Fibroblast of skin of right biceps (primary cell): ENCODE measurements around the gene SERPINB6.
"Not testable (repeated sequence)": the region's sequence is repeated elsewhere in the genome, so short reads cannot be mapped to it uniquely, and the experiment has no call there.

ENCODE experiments used
- DNase-seq: peaks from one replicate; pipeline ENCODE4 v3.0.0-alpha.2; 2013

Gene SERPINB6

DNA sequence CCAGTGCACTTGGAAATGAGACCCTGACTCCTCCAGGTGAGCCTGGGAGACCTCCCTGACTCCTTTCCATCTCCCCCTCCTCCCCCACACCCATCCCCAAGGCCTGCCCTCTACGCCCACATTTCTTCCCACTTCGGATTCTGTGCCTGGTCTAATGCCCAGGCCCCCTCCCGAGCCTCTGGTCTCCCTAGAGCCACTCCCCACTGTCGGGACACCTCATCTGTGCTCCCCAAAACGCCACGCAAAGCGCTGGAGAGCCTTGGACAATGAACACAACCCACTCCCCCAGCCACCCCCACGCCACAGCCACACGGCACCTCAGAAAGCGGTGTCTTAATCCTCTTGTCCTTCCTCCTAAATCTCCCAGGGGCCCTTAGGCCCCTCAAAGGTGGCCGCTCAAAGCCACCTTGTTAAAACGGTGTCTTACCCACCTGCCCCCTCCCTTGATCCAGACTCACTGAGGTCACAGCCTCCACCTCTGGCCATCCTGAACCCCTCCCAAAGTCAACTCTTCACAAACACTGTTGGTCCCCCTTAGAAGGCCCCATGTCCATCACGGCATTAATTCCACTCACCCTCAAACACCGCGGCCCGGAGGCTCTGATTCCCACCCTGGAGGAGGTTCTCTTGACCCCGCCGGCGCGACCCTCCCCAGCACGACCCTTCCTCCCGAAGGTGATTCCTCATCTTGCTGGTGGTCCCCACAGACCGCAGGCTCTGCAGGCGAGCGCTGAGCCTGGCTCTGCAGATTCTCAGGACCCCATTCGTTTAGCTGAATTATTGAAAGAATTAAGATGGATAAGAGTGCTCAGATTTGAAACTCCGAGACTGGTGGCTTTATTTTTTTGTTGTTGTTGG lies 69.5 kb downstream of the SERPINB6 start:
- DNase-seq, result not testable (repeated sequence)

DNA sequence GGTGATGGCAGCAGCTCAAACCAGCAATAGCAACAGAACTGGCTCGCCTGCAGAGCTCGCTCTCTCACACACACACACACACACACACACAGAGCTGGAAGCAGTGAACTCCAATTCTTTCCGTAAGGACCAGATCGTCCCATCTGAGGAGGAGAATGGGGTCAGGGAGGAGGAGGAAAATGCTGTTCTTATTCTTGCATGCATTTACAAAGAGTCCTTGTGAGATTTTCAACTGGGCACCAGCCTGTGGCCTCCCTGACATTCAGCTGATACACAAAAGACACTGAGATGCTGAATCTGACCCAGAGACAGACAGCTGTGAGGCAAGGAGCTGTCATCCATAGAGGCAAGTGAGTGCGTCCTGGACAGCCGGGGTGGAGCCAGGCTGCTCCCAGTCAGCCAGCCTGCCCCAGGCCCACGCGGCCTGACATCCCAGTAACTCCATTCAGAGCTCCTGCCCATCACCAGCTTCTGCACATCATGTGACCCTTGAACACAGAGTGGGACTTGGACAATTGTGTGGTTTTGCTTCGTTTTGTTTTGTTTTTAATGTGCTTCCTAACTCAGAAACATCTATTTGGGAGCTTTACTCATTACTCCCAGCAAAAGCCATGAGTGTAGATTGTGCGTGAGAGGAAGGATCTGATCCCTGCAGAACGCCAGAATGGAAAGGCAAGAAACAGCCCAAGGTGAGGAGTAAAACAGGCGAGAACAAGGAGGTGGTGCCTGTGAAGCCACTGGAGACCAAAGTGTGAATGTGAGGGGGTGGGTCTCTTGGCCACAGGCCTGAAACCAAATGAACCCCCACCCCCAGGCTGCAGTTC lies 70.3 kb downstream of the SERPINB6 start:
- no peak for DNase-seq

DNA sequence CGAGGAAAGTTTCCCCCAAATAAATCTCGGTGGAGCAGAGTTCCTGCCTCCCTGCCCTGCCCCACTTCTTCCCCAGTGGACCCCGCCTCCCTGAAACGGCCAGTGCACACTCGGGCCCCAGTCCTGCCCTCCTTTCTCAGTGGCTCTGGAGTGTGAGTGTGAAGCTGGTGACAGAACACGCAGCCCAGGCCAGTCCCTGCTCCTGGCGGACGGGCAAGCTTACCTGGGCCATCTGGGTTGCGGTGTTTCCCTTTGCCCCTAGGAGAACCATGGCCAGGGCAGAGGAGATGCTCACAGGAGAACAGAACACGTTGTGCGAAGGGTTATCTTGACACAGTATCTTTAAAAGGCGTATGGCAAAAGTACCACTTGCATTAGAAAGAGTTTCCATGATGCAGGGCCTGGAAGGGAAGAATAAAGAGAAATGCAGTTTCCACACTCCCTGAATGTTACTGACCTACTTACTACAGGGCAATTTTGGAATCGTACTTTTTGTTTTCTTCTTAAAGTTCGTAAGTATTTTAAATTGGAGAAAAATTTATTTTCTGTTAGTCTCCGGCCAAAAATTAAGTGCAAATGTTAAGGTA lies 71.1 kb downstream of the SERPINB6 start:
- no peak for DNase-seq

DNA sequence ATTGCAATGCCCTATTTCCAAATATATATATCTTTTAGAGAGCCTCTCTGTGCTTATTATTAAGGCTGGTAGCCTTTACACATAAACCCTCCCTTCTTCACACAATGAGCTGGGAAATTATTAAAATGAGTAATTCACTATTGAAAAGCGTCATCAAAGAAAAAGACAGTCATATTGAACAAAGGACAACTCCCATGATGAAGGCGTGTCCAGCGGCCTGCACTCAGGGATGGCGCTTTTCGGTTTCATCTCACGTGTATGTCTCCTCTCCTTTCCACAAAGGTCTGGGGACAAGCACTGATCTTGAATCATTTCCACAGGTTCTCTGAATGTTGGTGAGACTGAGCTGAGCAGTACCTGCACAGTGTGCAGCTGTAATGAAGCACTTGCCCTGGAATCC lies 71.8 kb downstream of the SERPINB6 start:
- no peak for DNase-seq
